UCSD-AML1 (cell line): Measurements from ENCODE around the gene MYF6.

Experiments
- DNase-seq: peaks from one replicate; lab custom pipeline; 2025; ENCODE audit not compliant: unreplicated experiment; lab: John Stamatoyannopoulos, UW

Gene MYF6

DNA sequence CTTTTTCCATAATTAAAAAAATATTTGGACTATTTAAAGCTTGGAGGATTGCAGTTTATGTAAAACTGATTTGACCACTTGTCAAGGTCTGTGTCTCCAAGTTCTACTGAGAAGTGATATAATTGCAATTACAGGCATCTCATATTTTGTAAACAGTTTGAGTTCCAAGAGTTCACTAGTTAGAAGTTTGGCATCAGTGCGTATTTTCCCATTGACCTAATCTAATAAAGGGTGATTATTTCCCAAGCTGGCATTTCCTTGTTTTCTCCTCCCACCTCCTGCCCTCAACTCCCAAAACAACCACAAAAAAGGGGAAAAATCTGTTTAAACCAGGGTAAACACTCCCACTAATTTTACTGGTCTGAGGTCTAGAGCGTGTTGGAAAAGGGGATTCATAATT is 3.0 kb upstream of the MYF6 start:
- DNase-seq: no peak

DNA sequence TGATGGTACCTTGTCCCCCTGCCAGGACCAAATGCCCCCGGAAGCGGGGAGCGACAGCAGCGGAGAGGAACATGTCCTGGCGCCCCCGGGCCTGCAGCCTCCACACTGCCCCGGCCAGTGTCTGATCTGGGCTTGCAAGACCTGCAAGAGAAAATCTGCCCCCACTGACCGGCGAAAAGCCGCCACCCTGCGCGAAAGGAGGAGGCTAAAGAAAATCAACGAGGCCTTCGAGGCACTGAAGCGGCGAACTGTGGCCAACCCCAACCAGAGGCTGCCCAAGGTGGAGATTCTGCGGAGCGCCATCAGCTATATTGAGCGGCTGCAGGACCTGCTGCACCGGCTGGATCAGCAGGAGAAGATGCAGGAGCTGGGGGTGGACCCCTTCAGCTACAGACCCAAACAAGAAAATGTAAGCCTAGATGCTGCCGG is 410 bp downstream of the MYF6 start:
- no peak for DNase-seq

DNA sequence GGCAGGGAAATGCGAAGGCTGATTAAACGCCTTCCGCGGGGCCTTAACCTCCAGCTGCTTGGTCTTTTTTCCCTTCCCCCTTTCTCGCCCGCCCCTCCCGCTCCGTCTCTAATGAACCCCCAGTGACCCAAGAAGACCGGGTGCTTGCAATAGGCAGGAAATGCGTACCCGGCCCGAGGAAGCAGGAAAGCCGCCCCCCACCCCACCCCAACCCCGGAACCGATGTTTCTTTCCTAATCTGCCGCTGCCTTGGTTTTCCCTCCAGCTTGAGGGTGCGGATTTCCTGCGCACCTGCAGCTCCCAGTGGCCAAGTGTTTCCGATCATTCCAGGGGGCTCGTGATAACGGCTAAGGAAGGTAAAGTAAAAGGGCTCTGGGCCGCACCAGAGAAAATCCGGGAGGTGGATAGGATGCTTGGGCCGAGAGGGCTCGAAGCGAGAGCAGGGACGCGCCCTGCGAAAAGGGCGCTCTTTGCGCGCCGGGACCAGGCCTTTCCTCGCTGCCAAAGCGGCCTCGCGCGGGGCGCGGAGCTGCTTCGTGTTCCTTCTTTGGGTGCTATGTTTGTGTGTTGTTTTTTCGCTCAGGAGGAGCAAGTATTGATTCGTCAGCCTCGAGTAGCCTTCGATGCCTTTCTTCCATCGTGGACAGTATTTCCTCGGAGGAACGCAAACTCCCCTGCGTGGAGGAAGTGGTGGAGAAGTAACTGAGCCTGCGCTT is 983 bp downstream of the MYF6 start:
- no peak for DNase-seq

DNA sequence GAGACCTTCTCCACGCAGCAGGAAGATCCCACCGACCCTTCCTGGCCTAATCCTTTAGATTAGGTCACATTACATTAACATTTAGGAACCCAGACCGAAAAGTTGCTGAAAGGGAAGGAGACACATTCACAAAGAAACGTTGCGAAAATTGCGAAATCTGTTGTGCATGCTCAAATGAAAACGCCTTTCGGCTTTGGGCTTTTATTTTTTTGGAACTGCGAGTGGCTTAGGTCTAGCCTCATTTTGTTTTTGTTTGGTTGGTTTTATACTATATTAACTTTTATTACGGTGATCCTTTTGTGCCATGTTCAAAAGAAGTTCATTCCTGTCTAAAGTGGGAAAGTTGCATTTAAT is 1.5 kb downstream of the MYF6 start:
- DNase-seq: no peak

DNA sequence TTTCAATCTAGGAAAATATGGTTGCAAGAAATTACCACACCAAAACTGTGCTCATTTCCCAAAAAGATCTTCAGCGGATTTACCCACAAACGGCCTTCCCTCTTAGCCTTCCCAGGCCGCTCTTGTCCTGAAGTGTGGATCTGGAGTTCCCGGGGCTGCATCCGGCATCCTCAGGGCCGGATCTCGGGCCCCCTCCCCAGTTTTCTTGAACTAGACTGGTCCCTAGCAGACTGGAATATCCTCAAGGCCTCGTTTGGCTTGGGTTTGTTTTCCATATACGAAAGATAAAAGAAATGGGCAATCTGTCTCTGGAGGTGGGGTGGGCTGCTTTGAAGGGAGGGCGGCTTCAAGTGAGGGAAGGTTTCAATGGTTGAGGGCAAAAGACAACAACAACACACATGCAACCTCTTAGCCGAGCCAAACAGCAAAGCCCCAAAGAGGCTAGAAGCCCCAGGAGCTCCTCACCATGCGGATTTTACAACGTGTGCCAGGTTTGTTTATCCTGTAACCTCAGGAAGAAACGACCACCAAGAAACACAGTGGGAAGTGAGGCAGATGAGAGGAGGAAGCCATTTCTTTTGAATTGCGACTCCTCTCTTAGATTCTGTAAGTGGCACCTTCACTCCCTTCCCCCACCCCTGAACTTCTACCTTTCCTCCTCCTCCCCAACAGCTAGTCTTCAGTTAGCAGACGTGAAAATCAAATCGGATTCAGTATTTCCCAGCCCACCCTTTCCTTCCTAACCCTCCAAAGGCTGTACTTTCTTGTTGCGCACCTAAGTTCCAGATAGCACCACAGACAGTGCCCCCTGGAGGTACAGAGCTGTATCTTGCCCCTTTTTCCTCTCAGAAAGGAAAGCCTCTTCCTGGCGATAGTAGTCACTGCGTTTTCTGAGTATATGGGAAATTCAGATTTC is 2.6 kb downstream of the MYF6 start:
- DNase-seq: peak; percentile 6

DNA sequence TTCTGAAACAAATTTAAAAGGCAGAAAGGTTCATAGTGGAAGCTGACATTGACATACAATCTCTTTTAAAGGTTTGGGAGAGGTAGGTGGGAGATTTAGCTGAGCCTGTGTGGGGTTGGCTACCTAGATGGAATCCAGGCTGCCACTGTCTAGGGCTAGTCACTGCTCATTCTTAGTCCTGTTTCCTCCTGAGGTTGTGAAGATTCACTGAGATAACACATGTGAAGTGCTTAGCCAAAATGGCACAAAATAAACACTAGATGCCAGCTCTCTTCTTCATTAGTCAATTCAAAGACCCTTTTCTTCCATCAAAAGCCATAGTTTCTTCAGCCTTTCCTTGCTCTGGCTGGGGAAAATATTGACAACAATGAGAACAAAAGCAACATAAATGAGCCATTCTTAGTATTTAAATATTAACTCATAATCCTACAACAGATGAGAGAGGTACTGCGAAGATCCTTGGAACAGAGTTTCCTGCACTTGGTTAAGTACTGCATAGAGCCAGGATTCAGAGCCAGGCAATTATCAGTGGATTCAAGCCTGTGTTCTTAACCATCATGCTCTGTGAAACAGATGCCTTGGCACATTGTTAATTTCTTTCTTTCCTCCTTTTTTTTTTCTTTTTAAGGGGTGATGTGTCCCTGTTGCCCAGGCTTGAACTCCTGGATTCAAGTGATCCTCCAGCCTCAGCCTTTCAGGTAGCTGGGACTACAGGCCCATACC is 3.5 kb downstream of the MYF6 start:
- no peak for DNase-seq

DNA sequence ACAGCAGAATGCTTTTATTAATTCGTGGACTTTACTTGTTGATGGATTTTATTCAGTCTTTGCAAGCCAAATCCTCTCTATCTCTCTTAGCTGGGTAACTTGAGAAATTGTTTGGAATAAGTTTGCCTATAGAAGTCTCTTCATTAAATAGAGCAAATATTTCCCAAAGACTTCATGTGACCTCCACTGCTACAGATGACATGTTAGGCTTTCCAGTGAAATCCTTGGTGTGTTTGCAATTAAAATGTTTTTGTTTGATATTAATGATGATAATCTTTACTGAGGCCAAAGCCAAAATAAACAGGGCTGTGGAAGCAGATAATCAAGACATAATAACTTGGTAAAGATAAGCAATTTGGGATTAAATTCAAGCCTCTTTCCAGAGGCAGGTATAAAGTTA is 4.4 kb downstream of the MYF6 start:
- DNase-seq: no peak

DNA sequence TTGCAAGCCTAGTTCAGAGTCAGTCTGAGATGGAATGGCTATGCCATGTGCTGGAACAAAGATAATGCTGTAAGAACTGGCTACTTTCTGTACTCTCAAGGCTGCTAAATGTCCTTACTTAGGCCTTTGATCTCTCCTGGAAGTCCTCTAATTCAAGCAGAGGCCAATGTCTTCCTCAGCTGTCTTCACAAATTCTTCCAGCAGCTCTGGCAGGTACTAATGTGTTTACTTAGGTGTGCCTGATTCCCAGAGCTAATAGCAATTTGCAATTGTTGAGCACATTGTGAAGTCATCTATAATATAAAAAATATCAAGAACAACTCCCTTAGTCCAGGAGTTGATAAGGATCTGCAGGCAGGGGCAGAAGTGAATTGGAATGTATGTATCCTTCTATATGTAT is 5.4 kb downstream of the MYF6 start:
- no peak for DNase-seq

DNA sequence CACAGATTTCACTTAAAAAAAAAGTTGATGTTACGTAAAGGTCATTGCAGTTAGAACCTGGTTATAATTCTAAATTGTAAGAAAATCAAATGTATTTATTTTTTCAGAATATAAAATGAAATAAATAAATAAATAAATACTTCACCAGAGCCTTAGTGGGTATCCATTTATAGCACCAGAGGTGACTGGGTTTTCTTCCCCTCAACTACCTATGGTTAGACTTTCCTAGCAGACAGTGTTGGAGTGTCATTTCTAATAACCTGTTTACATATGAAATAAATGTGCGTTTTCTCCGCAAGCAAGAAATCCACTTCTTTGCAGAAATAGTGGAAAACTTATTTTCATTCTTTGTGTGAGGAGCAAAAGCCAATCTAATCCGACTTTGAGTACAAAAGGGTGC is 6.0 kb downstream of the MYF6 start:
- no peak for DNase-seq

DNA sequence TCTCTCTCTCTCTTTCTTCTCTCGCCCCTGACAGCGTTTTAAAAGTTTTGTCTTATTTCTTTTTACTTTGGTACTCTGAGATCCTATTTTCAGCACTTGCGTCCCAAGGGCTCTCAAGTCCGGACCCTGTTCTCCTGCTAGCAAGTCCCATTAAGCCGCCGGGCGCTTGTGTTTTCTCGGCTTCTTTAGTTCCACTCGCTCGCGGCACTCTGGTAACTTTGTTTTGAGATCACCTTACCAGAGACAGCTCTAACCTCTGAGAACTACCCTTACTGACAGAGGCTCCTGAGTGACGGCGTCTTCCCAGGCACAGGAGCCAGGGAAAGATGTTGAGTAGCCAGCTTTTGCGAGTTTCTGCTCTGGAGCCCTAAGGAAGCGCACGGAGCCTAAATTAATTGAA is 6.6 kb downstream of the MYF6 start:
- DNase-seq: no peak

DNA sequence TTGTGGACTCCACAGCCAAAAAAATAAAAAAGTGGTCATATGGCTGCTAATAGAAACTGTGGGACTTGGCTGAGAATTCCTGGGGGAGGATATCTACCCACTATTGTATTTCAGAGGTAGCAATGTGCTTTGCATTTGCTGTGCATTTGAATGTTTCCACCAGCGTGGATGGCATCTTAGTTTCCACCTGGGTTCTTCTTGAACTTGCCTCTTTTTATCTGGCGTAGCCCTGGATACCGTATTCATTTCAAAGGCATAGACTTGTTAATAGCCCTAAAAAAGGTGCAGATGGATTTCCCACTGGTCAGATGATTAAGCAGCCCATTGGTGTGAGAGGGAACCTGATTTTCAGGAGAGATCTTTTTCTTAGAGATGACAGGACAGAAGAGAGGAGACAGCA is 7.4 kb downstream of the MYF6 start:
- DNase-seq: no peak

DNA sequence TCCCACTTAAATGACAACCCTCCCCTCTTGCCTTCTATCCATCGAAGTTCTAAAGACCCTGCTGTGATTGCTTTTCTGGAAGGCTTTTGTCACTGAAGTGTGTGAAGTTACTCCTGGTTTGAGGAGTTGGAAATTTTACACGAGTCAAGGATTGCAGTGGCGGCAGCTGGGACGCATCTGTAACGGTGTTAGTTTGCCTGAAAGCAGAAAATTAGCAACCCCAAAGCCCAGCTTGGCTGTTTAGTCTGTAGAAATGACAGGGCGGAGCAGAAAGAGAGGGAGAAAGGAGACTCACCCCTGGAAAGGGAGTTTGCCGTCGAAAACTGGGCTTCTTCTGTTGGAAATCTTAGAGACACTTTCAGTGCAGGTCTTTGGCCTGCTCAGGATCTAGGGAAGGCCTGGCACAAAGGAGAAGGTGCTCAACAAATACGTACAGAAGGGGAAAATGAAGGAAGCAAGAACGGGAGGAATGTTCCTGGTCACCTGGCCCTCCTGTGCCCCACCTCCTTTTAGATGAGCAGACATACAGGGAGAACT is 8.3 kb downstream of the MYF6 start:
- no peak for DNase-seq

DNA sequence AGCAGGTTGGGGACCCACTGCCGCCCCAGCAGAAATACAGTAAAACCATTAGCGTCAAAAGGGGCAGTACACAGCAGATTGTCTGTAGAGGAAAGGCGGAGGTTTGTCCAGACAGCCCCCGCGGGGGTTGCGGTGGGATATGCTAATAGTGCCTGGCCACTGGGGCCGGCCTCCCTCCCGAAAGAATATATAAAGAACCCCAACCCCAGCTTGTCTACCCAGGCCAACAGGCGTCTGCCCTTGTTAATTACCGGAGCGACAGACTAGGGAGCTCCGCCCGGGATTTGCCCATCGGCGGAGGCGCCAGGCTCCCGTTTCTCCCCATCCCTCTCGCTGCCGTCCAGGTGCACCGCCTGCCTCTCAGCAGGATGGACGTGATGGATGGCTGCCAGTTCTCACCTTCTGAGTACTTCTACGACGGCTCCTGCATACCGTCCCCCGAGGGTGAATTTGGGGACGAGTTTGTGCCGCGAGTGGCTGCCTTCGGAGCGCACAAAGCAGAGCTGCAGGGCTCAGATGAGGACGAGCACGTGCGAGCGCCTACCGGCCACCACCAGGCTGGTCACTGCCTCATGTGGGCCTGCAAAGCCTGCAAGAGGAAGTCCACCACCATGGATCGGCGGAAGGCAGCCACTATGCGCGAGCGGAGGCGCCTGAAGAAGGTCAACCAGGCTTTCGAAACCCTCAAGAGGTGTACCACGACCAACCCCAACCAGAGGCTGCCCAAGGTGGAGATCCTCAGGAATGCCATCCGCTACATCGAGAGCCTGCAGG is 9.4 kb downstream of the MYF6 start, which contains the start of gene MYF5:
Gene MYF5 (plus strand): TSS at position 217 of the 774 bp plus-strand sequence. CDS start 152 bp downstream, at position 369.
- DNase-seq: no peak

DNA sequence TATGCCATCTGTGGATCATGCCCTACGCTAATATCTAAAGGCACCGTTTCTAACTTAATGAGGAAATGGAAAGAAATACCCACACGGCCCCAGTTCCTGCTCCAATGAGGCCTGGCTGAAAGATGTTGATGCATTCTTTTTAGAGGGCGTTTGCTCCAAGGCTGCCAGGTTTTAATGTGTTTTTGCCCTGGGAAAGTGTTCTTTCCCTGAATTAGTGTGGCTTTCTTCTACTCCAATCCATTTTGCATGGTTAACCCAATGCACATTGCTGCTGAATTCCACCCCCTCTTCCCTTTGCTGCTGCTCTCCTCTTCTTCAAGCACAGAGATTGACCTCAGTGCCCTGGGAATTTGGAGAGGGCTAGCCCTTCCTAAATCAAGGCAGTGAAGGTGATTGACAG is 10.4 kb downstream of the MYF6 start:
- DNase-seq: no peak

DNA sequence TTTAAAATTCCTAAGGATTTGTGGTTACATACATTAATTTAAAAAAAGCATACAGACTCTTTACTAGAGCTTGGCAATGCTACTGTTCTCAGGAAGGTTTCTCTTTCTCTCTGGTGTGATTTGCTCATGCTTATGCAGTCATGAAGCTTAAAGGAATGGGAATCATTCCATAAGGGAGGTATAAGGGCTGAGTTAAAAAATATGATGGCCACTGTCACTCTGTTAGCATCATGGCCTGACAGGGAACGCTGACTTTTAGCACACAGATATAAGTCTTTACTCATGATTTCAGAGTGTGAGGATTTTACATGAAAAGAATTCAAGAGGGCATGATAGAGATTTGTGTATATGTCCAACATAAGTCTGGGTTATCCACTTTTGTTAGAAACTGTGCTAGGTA is 13.1 kb downstream of the MYF6 start:
- DNase-seq: no peak

DNA sequence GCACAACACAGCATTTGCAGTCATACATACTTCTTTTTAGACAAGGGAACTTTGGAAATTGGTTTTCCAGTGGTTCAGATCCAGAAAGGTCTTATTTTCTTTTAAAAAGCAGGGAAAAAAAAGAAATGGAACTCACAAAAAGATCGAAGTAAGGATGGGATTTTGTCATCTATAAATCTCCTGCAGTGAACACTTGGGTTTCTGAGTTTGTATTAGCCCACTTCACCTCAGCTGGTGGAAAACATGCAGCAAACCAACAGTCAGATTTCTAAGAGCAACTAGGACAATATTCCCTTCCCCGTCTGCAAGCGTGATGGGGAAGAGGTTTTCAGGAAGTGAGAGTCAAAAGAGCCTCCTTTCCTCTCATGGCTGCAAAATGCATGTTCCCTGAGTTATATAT is 13.9 kb downstream of the MYF6 start:
- DNase-seq: no peak

DNA sequence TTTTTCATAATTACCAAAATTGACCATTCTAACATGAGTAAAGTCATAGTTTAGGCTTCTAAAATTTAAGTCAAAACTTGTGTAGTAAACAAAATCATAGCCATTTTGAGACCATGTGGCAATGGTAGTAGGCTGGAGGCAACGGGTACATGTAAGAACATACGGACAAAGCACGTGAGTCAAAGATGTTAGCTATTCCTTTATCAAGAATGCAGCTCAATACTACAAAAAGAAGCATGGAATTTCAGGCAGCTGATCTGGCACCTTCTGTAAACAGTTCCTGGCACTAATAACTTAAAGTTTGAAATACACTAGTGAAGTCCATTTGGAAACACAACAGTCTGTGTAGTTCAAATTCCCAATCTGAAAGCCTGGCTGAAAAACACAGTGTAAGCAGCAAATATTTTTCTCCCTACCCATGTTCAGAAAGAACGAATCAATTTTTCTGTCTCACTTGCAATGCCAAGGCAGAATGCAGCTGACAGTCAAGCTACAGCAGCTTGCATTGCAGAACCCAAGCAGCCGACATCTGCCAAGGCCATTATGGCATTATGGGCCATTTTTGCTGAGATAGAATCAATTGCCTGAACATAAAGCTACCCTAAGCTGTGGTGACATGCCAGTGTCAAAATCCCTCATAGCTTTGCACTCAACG is 38.5 kb downstream of the MYF6 start:
- no peak for DNase-seq

DNA sequence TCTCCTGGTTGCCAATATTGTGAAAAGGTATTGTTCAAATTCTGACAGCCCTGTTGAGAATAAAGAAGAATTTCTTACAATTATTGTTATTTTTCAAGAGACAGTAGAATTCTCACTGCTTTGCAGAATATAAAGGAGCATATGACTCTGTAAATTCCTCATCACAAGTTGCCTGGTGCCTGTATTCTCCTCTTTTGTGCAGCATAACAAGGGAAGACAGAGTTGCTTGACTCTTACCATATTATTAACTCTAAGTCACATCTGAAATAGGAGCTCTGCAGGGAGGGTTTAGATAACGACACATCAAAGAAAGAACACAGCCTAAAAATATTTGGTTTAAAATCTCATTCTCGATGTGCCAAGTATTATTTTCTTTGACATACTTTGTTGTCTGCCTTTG is 40.4 kb downstream of the MYF6 start:
- DNase-seq: no peak

DNA sequence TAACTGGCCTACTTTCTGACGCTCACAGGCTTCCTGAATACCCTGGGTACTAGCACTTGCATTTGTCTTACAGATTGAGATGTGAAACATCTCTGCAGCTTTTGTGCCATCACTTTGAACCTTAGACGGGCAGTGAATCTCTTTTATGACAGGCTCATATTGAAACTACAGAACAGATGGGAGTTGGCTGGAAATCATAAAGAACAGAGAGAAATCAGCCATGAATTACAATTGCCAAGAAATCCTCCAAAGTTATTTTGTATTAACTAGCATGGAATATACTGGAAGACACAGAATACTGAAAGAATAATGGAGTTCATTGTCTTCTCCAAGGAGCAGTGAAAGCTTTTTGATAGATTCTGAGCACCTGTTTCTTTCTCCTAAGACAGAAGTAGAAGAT is 42.0 kb downstream of the MYF6 start:
- DNase-seq: no peak

DNA sequence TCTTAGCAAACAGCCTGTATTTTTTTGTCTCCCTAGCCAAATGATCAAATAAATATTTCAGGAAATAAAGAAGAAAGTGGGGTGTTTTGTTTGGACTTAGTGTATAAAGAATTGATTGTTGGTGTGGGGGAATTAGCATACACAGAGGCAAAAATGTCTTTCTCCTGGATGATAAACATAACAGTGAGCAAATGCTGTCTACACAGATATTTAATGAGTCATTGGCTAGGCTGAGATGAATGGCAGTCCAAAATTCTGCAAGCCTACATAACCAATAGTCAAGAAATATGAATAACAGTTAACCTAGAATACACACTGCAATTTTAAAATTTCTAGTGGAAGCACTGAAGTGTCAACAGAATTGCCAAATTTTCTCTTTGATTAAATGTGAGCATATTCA is 45.0 kb downstream of the MYF6 start:
- no peak for DNase-seq
